ENCODE measurements around the gene UMAD1.
"Not testable (repeated sequence)": the region's sequence is repeated elsewhere in the genome, so short reads cannot be mapped to it uniquely, and the experiment has no call there.

The UMAD1 gene

GRCh38 chr7:7769710-7770627, 129.4 kb downstream of the UMAD1 start:
- DNase-seq = no peak

GRCh38 chr7:7771452-7771851, 130.9 kb downstream of the UMAD1 start:
- no peak for DNase-seq

- no peak for DNase-seq
These were observed 131.9 kb downstream of the UMAD1 start for GRCh38 chr7:7772397-7772821.

- DNase-seq = no peak
These were observed 133.1 kb downstream of the UMAD1 start for GRCh38 chr7:7773334-7774309.

GRCh38 chr7:7779888-7780287, 139.3 kb downstream of the UMAD1 start:
- no peak for DNase-seq

GRCh38 chr7:7783001-7783400, 142.4 kb downstream of the UMAD1 start:
- DNase-seq = no peak

GRCh38 chr7:7785344-7785973, 144.9 kb downstream of the UMAD1 start:
- no peak for DNase-seq

GRCh38 chr7:7786595-7786994, 146.0 kb downstream of the UMAD1 start:
- DNase-seq = peak; percentile 23

- no peak for DNase-seq
These were observed 149.0 kb downstream of the UMAD1 start for GRCh38 chr7:7789551-7789988.

GRCh38 chr7:7790041-7790741, 149.6 kb downstream of the UMAD1 start:
- no peak for DNase-seq

GRCh38 chr7:7791523-7791922, 151.0 kb downstream of the UMAD1 start:
- DNase-seq = no peak

- no peak for DNase-seq
These were observed 151.5 kb downstream of the UMAD1 start for GRCh38 chr7:7792056-7792455.

- DNase-seq = no peak
These were observed 152.7 kb downstream of the UMAD1 start for GRCh38 chr7:7793249-7793648.

- no peak for DNase-seq
These were observed 153.4 kb downstream of the UMAD1 start for GRCh38 chr7:7793921-7794320.

GRCh38 chr7:7795203-7795602, 154.7 kb downstream of the UMAD1 start:
- no peak for DNase-seq

- no peak for DNase-seq
These were observed 155.1 kb downstream of the UMAD1 start for GRCh38 chr7:7795630-7796121.

- no peak for DNase-seq
These were observed 158.0 kb downstream of the UMAD1 start for GRCh38 chr7:7798510-7798909.

GRCh38 chr7:7799138-7799537, 158.6 kb downstream of the UMAD1 start:
- DNase-seq = no peak

GRCh38 chr7:7802531-7802930, 162.0 kb downstream of the UMAD1 start:
- DNase-seq = no peak

- no peak for DNase-seq
These were observed 163.2 kb downstream of the UMAD1 start for GRCh38 chr7:7803715-7804178.

GRCh38 chr7:7804822-7805221, 164.3 kb downstream of the UMAD1 start:
- not testable (repeated sequence) for DNase-seq
